D721Med (cell line): ENCODE measurements around the gene EIF2B5.

Experiments
- DNase-seq: peaks from one replicate; pipeline ENCODE4 v3.0.0; 2011; ENCODE audit warnings: low spot score; ENCODE audit not compliant: insufficient read length
- FAIRE-seq: peaks from 2 replicates; lab custom pipeline; 2011; peaks lifted over from hg19 to GRCh38; lab: Jason Lieb, UNC
- CTCF ChIP-seq: IDR thresholded peaks from 2 replicates; pipeline ENCODE4 v1.5.1; 2012; ENCODE audit warnings: mild to moderate bottlenecking, control low read depth; ENCODE audit not compliant: insufficient read depth; ENCODE audit errors: missing control alignments

Gene EIF2B5

GRCh38 chr3:184183679-184184078 lies 48.5 kb downstream of the EIF2B5 start:
- FAIRE-seq (no peak), DNase-seq (no peak)
- TF ChIP-seq CTCF: no peak

GRCh38 chr3:184184546-184185230 lies 49.5 kb downstream of the EIF2B5 start:
- no peak for TF ChIP-seq CTCF
- FAIRE-seq (no peak), DNase-seq (no peak)

GRCh38 chr3:184185461-184186183 lies 50.5 kb downstream of the EIF2B5 start:
- FAIRE-seq (no peak), DNase-seq (peak; percentile 94)
- no peak for TF ChIP-seq CTCF

- no peak for DNase-seq
- TF ChIP-seq CTCF: no peak
- FAIRE-seq: no peak
Observed at GRCh38 chr3:184186184-184186901, 51.2 kb downstream of the EIF2B5 start, which contains the start of gene ABCF3. ABCF3 (plus strand) TSS chr3:184186199; CDS start chr3:184186208, 9 bp downstream.

GRCh38 chr3:184186902-184187207 lies 51.7 kb downstream of the EIF2B5 start:
- FAIRE-seq (no peak), DNase-seq (no peak)
- no peak for TF ChIP-seq CTCF

GRCh38 chr3:184188080-184188479 lies 52.9 kb downstream of the EIF2B5 start:
- TF ChIP-seq CTCF: no peak
- DNase-seq: no peak
- no peak for FAIRE-seq
